ENCODE results near the gene KDM4C.

Gene KDM4C

GRCh38 chr9:7165331-7165975 is 407.7 kb downstream of the KDM4C start:
- Histone ChIP-seq H3K4me3 (no peak overlapping the region), H3K27ac (no peak overlapping the region)
- DNase-seq (ENCODE audit: low spot score) = no peak
- TF ChIP-seq CTCF (IDR thresholded peaks at IDR 0.05) = no peak

- Histone ChIP-seq H3K4me3 (no peak overlapping the region), H3K27ac (no peak overlapping the region)
- no peak for DNase-seq (ENCODE audit: low spot score)
- no peak for TF ChIP-seq CTCF (IDR thresholded peaks at IDR 0.05)
Measured at GRCh38 chr9:7166074-7166473, 408.3 kb downstream of the KDM4C start.

GRCh38 chr9:7169717-7170389 is 412.1 kb downstream of the KDM4C start:
- Histone ChIP-seq H3K4me3 (no peak overlapping the region), H3K27ac (no peak overlapping the region)
- no peak for DNase-seq (ENCODE audit: low spot score)
- no peak for TF ChIP-seq CTCF (IDR thresholded peaks at IDR 0.05)

GRCh38 chr9:7171396-7172153 is 413.8 kb downstream of the KDM4C start:
- no peak for TF ChIP-seq CTCF (IDR thresholded peaks at IDR 0.05)
- Histone ChIP-seq H3K4me3 (no peak overlapping the region), H3K27ac (no peak overlapping the region)
- DNase-seq (ENCODE audit: low spot score) = no peak

- no peak for TF ChIP-seq CTCF (IDR thresholded peaks at IDR 0.05)
- Histone ChIP-seq H3K27ac (no peak overlapping the region), H3K4me3 (no peak overlapping the region)
- no peak for DNase-seq (ENCODE audit: low spot score)
Measured at GRCh38 chr9:7172154-7173115, 414.7 kb downstream of the KDM4C start.

GRCh38 chr9:7173139-7173538 is 415.4 kb downstream of the KDM4C start:
- no peak overlapping the region for H3K4me3 ChIP-seq
- DNase-seq (ENCODE audit: low spot score) = no peak

More at GRCh38 chr9:7173139-7173538, 415.4 kb downstream of the KDM4C start:
- no peak for TF ChIP-seq CTCF (IDR thresholded peaks at IDR 0.05)
- no peak overlapping the region for H3K27ac ChIP-seq

Measured in coronary artery (tissue), 2 donors.